ENCODE data around the gene ZNF30. TPM values are rescaled to one million over a fixed set of nuclear protein-coding genes. Genes with fewer than 3 reads are reported as not detected.
A peak's percentile ranks its signal among the peaks of the same experiment; 100 is the strongest.

ZNF30 gene
- total and polyA plus RNA-seq, 2 experiments from 2014 or later, result 1.1 to 3.2 TPM

DNA sequence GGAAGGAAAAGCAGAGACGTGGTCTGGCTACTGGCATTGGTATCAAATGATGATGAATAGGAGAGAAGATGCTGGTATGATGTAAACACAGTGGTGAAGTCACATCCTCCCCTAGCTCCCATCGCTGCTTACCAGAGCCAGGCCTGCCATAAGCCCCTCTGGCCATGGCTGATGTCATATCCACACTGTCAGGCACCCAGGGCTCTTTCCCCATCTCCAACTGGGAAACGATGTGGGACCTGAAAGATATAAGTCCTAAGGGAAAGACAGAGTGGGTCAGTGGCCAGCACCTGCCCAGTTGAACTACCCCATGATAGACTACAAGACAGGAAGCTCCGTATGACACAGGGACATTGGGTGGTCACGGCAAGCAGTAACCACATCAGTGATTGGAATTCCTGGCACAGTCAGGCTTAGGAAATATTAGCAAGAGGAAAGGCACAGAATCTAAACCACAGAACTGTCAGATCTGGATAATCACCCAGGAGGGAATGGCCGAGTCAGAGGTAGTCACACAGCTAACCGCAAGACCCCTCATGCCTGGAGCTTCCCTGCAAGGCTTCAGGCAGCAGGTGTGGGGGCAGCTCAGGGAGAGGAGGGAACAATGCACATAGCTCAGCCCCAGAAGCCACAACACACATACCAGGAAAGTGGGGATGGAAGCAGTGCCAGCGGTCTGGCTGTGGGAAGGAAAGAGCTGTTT lies 33.6 kb downstream of the ZNF30 start:
- peaks cover 35% of the 10 kb centered on the region for H3K79me2 ChIP-seq
- peaks cover 42% of the 10 kb centered on the region for H3K9me3 ChIP-seq (ENCODE audit: low read depth)
- H2AFZ ChIP-seq, result no peak overlapping the region
- H3K27ac ChIP-seq, result no peak overlapping the region
- peaks cover 18% of the 10 kb centered on the region for H3K36me3 ChIP-seq (replicated peaks; ENCODE audit: insufficient read depth, low read depth)
- no peaks in the 10 kb centered on the region for H3K9me2 ChIP-seq (replicated peaks; ENCODE audit: insufficient read depth)
- 98% methylated on average over 8 of the region's 8 CpGs for WGBS (ENCODE audit: low lambda C conversion rate, missing lambda C conversion rate)
- no peaks in the 10 kb centered on the region for H4K20me1 ChIP-seq (ENCODE audit: insufficient read depth, poor library complexity, severe bottlenecking)
- no peaks in the 10 kb centered on the region for H3K4me1 ChIP-seq (ENCODE audit: insufficient read depth)
- H3K4me3 ChIP-seq, result no peak overlapping the region
- H3K27me3 ChIP-seq, result no peaks in the 10 kb centered on the region
- TF ChIP-seq CTCF (IDR thresholded peaks at IDR 0.05; ENCODE audit: poor library complexity) (no peak), EZH2phosphoT487 (IDR thresholded peaks at IDR 0.05; ENCODE audit: low read depth, severe bottlenecking, unreplicated experiment) (no peak), EZH2 (IDR thresholded peaks at IDR 0.05; ENCODE audit: borderline replicate concordance) (no peak)
- H3K4me2 ChIP-seq, result no peak overlapping the region
- DNase-seq (ENCODE audit: low spot score), result no peak

- 99% methylated on average over 12 of the region's 12 CpGs for WGBS (ENCODE audit: low lambda C conversion rate, missing lambda C conversion rate)
These were observed 34.4 kb downstream of the ZNF30 start for GRCh38 chr19:34960940-34961679.

GRCh38 chr19:34961775-34962686 lies 35.3 kb downstream of the ZNF30 start:
- H3K4me1 ChIP-seq (ENCODE audit: insufficient read depth), result no peaks in the 10 kb centered on the region
- H3K9me3 ChIP-seq (ENCODE audit: low read depth), result peaks cover 28% of the 10 kb centered on the region
- H3K4me2 ChIP-seq, result peak overlapping the region; percentile 93
- peaks cover 18% of the 10 kb centered on the region for H3K36me3 ChIP-seq (replicated peaks; ENCODE audit: insufficient read depth, low read depth)
- H3K27ac ChIP-seq, result peak overlapping the region; percentile 44
- H2AFZ ChIP-seq, result no peak overlapping the region
- no peaks in the 10 kb centered on the region for H3K9me2 ChIP-seq (replicated peaks; ENCODE audit: insufficient read depth)
- H4K20me1 ChIP-seq (ENCODE audit: insufficient read depth, poor library complexity, severe bottlenecking), result no peaks in the 10 kb centered on the region
- WGBS (ENCODE audit: low lambda C conversion rate, missing lambda C conversion rate), result 77% methylated on average over 5 of the region's 5 CpGs
- no peak overlapping the region for H3K4me3 ChIP-seq
- DNase-seq (ENCODE audit: low spot score), result no peak
- no peak for TF ChIP-seq EZH2 (IDR thresholded peaks at IDR 0.05; ENCODE audit: borderline replicate concordance)
- TF ChIP-seq EZH2phosphoT487 (IDR thresholded peaks at IDR 0.05; ENCODE audit: low read depth, severe bottlenecking, unreplicated experiment), result no peak
- TF ChIP-seq CTCF (IDR thresholded peaks at IDR 0.05; ENCODE audit: poor library complexity), result no peak
- no peaks in the 10 kb centered on the region for H3K27me3 ChIP-seq
- peaks cover 35% of the 10 kb centered on the region for H3K79me2 ChIP-seq

More at GRCh38 chr19:34960940-34961679, 34.4 kb downstream of the ZNF30 start:
- Histone ChIP-seq H2AFZ (no peak overlapping the region), H4K20me1 (ENCODE audit: insufficient read depth, poor library complexity, severe bottlenecking) (no peaks in the 10 kb centered on the region), H3K27me3 (no peaks in the 10 kb centered on the region), H3K4me2 (peak overlapping the region; percentile 93), H3K4me1 (ENCODE audit: insufficient read depth) (no peaks in the 10 kb centered on the region), H3K9me2 (replicated peaks; ENCODE audit: insufficient read depth) (no peaks in the 10 kb centered on the region), H3K27ac (no peak overlapping the region), H3K4me3 (no peak overlapping the region), H3K9me3 (ENCODE audit: low read depth) (peaks cover 37% of the 10 kb centered on the region), H3K79me2 (peaks cover 35% of the 10 kb centered on the region), H3K36me3 (replicated peaks; ENCODE audit: insufficient read depth, low read depth) (peaks cover 18% of the 10 kb centered on the region)
- no peak for TF ChIP-seq EZH2 (IDR thresholded peaks at IDR 0.05; ENCODE audit: borderline replicate concordance)
- no peak for TF ChIP-seq EZH2phosphoT487 (IDR thresholded peaks at IDR 0.05; ENCODE audit: low read depth, severe bottlenecking, unreplicated experiment)
- TF ChIP-seq CTCF (IDR thresholded peaks at IDR 0.05; ENCODE audit: poor library complexity), result no peak
- DNase-seq (ENCODE audit: low spot score), result no peak
